Measurements from ENCODE around the gene RIN3.

DNA sequence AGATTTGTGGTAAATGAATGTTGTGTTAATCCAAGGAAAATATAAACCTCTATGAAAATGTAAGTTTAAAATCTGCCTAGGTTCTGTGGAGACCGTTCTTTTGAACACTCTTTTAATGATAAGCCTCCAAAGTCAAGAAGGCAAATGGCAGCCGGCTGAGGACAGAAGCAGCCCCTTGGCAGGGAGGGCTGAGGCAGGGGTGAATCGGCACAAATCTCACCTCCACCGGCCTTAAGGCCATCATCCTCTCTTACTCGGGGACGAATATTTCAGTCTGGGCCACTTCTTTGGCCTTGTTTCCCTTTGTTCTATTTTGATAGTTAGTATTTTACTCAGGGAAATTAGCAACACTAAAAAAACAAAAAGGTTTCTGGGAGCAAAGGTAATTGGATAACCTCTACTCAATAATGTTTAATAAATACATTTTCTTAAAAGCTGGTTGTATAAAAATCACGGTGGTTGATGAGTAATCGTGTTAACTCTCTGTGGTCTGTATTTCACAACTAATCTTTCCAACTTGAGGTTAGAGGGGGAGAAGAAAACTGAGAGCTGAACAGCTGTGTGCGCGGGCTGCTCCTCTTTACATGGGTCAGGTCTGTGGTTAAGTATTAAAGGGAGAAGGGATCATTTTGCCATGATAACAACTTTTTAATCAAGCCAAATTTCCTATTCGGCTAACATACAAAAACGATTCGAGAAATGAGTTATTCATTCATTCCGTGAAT, 216.2 kb downstream of the RIN3 start:
- TF ChIP-seq CTCF (IDR thresholded peaks at IDR 0.05) = no peak
- no peak for TF ChIP-seq POLR2A (IDR thresholded peaks at IDR 0.05)
